HFF-Myc (cell line): Measurements from ENCODE around the gene GPR62.

Source experiments
- DNase-seq: peaks from one replicate; pipeline ENCODE4 v3.0.0-alpha.2; 2011; ENCODE audit warnings: low read depth; ENCODE audit errors: extremely low read depth
- H3K4me3 ChIP-seq: replicated peaks from 2 replicates; pipeline ENCODE4 v1.5.1; 2011; ENCODE audit warnings: low read depth, mild to moderate bottlenecking, control low read depth, low read length
- TF ChIP-seq, protein P1 (sequence below): IDR thresholded peaks from 2 replicates; pipeline ENCODE4 v1.5.1; 2012; ENCODE audit warnings: mild to moderate bottlenecking, low read depth, low read length, control low read depth; ENCODE audit errors: missing control alignments

Gene GPR62

GRCh38 chr3:52004163-52004787 lies 49.1 kb downstream of the GPR62 start:
- TF ChIP-seq, protein P1, sequence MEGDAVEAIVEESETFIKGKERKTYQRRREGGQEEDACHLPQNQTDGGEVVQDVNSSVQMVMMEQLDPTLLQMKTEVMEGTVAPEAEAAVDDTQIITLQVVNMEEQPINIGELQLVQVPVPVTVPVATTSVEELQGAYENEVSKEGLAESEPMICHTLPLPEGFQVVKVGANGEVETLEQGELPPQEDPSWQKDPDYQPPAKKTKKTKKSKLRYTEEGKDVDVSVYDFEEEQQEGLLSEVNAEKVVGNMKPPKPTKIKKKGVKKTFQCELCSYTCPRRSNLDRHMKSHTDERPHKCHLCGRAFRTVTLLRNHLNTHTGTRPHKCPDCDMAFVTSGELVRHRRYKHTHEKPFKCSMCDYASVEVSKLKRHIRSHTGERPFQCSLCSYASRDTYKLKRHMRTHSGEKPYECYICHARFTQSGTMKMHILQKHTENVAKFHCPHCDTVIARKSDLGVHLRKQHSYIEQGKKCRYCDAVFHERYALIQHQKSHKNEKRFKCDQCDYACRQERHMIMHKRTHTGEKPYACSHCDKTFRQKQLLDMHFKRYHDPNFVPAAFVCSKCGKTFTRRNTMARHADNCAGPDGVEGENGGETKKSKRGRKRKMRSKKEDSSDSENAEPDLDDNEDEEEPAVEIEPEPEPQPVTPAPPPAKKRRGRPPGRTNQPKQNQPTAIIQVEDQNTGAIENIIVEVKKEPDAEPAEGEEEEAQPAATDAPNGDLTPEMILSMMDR, result peak; percentile 77
- H3K4me3 ChIP-seq, result no peak overlapping the region
- DNase-seq, result no peak

DNA sequence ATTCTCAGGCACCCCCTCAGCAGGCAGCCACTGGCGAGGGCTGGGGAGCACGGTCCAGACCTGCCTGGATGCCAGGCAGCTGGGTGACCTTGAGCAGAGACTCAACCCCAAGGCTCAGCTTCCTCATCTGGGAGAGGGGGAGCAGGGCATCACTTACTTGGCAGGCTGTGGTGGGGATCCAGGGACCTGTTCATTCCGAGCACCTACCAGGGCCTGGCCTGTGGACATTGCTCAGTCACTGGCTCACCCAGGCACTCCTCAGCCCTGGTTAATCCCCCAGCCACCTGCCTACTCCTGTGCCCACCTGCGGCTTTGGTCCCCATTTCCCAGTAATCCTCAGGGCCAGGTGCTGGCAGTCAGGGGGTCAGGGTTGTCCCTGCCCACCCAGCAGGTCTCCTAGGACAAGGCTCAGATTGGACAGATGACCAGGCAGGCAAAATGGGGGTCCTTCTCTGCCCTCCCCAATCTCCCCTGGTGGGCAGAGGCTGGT lies 49.8 kb downstream of the GPR62 start:
- TF ChIP-seq, protein P1, result no peak
- no peak overlapping the region for H3K4me3 ChIP-seq
- no peak for DNase-seq

DNA sequence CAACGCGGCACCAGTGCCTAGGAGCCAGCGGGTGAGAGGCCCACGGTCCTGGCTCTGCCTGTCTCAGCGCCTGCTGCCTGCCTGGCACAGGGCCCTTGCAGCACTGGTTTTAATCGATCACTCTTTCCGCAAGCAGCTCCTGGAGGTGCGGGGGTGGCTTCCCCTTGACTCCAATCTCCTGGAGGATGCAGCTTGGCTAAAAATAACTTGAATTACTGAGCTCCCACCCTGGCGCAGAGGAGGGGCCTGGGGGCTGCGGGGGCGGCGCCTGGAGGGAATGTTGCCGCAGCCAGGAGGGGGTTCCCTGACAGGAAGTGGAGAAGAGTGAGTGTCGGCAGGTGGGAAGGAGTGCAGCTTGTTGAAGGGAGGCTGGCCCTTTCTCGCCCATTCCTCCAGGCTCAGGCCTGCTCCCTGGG lies 50.4 kb downstream of the GPR62 start:
- TF ChIP-seq, protein P1, result no peak
- DNase-seq, result peak; percentile 50
- H3K4me3 ChIP-seq, result no peak overlapping the region

- no peak overlapping the region for H3K4me3 ChIP-seq
- TF ChIP-seq, protein P1, result no peak
- no peak for DNase-seq
Measured at GRCh38 chr3:52006017-52006819, 51.0 kb downstream of the GPR62 start.

DNA sequence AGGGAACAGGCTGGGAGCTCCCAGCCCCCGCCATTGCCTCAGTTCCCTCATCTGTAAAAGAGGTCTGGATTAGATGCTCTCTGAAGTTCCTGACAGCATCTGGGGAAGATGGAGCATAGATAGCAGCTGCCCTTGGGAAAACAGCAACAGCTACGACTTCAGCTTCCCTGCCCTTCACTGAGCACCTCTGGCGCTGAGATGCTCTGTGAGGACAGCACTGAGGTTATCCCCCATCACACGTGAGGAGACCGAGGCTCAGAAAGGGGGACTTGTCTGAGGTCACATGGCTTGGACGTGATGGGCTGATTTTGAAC lies 51.6 kb downstream of the GPR62 start:
- TF ChIP-seq, protein P1, result no peak
- no peak overlapping the region for H3K4me3 ChIP-seq
- DNase-seq, result no peak
